HL-60/S4 treated with phorbol 12-myristate 13-acetate at 8.2 ng/mL for 4 days and 3 days (cell line): ENCODE measurements around the gene DCTD.
"Not testable (repeated sequence)": the region's sequence is repeated elsewhere in the genome, so short reads cannot be mapped to it uniquely, and the experiment has no call there.

Source experiments
- in situ Hi-C: fragments of 300-500 bp; cut with MboI; formaldehyde crosslinking; loops from 2 replicates; pipeline ENCODE4 v1.15.0; 2022; ENCODE audit warnings: low sequenced_read_pairs

DCTD gene

DNA sequence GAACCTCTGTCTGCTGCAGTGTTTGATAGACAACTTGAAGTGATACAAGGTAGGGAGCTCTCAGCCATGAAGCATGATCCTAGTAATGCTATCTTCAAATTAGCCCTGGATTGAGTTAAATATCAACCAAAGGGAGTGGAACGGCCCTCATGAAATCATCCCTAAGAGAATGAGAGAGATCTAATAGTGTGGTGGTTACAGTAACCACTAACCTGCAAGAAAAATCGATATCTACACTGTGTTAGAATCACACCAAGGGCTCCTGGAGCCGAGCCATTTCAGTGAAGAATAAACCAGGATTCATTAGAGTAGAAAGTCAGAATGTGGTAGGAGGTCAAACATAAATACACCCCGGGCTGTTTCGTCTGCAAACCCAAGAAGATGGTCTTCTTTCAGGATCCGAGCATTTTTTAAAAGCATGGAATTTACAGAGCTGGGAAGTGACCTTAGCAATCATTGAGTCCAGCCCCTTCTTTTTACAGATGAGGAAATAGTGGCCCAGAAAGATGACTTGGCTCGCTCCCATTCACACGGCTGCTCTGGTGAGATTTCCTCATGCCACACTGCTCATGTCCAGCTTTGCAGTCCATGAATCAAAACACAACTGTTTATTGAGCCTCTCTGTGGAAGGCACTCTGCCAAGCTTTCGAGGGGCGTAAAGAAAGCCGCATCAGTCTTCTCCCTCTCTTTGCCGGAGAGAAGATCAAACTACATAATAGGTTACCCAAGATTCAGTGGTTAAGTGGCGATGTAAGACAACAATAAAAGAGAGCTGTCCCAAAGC, 5.5 kb upstream of the DCTD start:
- in situ Hi-C loops = no loop called here

DNA sequence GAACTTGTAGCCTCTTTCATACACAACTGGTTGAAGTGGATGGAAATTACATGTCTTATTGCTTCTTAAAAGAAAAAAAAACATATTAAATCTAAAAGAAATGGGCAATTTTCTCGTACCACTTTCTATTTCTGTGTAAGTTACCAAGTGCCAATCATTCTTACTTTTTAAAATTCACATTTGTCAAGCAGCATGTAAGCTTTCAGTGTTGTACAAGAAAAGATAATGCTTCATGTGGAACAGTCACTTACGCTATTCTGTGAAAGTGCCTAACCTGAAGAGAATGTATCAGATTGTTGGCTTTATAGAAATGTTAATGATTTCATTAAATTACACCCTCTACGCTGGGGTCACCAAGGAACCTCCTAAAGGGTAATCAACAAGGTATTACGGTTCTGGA, 4.4 kb upstream of the DCTD start:
- in situ Hi-C loops = no loop called here

DNA sequence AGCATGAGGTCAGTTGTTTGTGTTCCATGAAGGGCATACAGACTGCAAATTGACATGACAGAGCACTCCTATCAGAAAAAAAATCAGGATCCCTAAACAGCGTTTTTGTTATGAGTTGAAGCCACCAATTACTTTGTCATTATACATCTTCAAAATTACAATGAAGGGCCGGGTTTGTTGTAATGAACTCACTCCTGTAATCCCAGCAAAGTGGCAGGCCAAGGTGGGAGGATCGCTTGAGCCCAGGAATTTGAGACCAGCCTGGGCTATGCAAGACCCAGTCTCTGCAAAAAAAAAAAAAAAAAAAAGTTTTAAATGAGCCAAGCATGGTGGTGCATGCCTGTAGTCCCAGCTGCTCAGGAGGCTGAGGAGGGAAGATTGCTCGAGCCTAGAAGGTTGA, 3.5 kb upstream of the DCTD start:
- in situ Hi-C loops = no loop called here

DNA sequence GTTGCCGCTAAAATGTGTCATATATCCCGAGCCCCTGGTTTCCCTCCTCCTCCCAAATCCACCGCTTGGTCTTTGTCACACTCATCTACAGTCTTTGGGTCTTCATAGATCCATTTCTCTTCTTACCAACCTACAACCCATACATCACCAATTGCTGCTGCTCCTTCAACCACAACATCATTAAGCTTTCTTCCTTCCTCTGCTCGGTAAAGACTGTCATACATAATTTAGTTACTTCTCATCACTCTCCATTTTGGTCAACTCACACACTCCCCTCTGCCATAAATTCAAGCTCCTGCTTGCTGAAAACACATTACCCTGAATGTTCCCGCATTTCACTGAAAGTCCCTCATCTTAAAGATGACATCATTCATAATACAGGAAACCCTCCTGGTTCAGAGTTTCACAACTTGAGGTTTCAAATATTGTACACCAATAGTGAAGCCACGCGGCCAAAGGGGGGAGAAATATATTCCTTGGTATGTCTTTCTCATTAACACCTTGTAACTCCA, 1.7 kb upstream of the DCTD start:
- in situ Hi-C loops = no loop called here

DNA sequence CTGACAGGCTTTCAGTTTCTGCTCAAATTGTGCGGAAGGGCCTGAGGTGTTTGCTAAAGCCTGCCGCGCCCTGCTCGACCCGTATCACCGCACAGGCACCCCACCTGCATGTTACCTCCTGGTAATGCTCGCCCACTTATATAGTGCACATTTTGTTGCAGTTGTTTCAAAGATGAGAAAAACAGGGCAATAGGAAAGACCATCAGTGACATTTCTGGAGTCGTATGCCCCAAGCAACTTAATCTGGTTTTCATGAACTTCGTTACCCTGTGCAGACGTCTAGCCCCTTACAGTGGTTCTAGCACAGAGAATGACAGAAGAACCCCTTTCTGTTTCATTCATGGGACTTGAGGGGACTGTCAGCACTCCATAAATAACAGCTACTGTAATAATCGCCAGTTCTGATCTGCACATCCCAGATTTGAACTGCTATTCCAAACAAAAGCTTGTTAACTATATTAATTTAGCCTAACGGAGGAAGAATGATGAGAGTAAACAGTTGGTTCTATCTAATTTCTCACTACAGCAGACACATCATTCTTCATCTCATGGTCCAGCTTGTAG, 940 bp upstream of the DCTD start:
- in situ Hi-C loops = no loop called here

DNA sequence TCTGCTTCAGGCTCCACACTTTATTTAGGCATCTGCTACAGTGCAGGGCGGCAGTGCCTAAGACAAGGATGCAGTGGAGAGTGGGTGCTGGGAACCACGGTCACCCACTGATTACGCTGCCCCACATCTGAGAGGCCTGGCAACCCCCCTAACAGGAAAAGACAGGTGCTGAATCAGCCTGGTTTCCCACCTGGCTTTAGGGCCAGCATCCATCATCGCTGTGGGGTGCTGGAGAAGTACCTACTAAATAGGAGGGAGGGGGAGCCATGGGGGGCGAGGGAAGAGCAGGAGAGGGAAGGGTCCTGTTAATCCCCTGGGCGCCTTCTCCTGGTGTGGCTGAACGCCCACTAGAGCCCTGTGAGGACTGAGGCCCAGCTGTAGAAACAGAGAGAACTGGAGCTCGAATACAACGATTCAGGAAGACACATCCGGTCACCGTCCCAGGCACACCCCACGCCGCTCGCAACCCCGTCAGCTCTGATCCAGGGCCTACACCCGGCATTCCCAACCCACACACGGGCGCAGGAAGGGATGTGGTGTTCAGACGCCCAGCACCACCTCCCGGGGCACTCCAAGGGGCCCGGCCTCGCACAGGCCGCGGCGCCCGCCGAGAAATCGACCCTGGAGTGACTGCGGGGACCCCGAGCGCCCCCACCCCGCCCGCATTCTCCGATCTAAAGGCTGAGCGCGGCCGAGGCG, 554 bp downstream of the DCTD start:
- in situ Hi-C loops = no loop called here

DNA sequence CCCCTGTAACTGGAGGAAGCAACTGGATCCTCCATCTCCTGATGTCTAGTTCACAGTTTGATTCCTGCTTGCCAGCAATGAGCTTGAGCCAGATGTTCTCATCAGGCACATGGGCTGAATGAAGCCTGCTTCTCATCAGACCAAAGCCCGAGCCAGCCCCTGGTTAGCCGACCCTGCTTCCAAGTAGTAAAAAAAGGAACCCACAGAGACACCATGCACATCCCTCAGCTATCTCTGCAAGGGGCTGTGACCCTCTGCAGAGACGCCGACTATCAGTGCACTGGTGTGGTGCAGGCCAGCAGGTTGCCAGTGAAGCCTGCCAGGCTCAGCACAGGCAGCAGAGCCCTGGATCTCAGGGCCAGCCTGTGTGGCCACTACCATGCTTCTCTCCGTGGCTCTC, 2.8 kb downstream of the DCTD start:
- in situ Hi-C loops = no loop called here

DNA sequence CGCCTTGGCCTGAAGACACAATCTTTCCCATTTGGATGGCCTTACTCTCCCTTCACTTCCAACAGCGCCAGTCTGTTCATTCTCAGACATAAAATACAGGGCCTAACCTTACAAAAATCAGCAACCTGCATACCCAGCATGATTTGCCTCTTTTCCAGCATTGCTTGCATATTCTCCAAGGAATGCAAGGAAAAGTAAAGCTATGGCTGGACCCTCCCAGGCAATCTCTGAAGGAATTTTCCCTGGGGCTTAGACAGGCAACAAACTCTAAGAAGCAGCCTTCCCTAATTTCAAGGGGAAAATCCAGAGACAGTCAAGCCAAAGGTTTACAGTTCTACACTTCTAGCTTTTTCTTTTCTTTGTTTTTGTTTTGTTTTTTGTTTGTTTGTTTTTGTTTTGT, 3.6 kb downstream of the DCTD start:
- in situ Hi-C loops = no loop called here

DNA sequence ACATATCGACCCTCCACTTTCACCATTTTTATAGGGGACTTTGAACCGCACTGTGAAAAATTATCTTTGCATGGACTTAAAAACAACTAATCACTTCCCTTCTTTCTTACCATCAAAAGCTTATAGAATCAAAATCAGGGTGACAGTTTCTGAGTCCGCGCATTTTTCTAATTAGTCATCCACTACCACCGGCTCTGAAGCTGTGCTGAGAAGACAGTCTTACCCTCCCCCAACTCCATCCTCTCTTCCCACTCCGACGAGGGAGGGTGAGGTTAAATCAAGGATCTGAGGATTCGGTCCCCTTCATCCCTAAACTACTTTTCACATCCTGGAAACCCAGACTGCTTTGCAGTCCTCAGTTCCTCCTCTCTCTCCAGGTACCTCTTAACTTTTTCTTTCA, 4.2 kb downstream of the DCTD start:
- in situ Hi-C loops = no loop called here

DNA sequence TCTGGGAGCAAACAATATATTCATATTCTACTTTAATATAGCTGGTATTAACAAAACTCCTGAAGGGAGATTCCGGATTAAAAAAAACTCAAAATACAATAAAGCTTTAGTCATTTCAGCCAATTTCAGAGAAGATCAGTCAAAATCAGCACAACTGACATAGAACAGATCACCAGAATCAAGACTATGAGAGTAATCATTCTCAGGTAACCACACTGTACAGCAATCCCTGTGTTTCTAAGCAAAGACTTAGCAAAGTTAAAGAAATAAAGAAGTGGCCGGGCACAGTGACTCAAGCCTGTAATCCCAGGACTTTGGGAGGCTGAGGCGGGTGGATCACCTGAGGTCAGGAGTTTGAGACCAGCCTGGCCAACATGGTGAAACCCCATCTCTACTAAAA, 9.1 kb downstream of the DCTD start:
- in situ Hi-C loops = no loop called here

DNA sequence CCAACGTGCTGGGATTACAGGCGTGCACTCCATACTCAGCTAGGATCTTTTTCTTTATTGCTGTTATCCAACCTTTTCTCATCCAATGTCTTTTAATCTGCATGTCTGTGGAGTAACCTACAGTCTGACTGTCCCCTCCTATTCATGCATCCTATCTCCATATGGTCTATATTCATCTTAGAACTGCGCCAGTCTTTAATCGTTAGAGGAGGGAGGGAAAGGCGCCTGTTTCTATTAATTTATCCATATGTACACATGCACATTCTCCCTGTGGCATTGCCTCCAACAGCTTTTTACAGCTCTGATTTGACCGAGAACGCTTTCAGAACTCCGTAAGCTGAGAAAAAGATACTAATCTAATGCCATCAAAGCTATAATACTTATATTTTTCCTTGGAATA, 9.8 kb downstream of the DCTD start:
- in situ Hi-C loops = no loop called here

DNA sequence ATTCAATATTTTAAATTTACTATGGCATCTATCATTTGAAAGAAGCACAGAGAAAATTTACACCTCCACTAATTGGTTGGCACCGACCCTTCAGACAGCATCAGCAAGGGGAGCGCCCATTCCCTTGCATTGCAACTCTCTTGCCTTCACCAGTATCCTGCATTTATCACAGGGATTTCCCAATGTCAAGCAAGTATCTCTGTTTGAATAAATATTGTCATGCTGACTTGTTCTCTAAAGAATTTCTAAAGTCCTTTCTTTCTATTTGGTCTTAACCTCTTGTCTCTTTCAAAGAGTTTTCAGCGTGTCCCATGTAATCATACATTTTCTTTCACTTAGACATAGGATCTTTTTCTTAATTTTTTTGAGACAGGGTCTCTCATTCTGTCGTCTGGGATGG, 10.4 kb downstream of the DCTD start:
- in situ Hi-C loops = no loop called here

DNA sequence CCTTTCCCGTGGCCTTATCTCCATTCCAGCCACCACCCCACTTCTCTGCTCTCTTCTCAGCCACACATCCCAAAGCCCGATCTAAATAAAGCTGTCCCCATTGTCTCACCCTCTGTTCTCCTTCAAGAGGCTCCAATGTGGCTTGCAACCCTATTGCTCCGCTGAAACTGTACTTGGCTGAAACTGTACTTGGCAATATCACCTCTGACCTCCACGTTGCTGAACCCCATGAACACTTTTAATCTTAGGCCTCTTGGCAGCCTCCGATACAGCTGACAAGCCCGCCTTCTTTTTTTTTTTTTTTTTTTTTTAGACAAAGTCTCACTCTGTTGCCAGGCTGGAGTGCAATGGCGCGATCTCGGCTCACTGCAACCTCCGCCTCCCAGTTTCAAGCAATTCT, 12.1 kb downstream of the DCTD start:
- in situ Hi-C loops = no loop called here

DNA sequence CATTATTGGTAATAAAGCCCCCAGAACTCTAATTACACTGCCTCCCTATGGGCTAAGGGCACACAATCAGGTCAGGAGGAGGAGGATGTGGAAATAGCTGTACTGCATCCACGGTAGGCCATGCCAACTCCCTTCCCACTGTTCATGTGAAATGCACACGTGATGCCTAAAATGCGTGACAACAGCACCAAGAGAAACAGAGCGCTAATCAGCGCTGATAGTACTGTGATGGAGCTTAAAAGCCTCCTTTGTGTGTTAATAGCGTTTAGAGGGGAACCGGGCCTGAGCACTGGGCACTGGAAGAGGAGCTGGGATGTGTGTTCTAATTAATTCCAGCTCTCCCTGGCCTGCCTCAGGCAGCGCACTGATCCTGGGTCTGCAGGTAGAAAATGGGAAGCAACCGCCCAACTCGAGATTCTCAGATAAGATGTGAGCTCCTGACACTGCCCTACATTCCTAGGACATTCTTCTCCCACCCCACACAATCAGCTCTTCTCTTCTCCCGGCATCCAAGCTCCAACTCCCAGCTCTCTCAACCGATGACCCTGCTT, 12.9 kb downstream of the DCTD start:
- in situ Hi-C loops = no loop called here

DNA sequence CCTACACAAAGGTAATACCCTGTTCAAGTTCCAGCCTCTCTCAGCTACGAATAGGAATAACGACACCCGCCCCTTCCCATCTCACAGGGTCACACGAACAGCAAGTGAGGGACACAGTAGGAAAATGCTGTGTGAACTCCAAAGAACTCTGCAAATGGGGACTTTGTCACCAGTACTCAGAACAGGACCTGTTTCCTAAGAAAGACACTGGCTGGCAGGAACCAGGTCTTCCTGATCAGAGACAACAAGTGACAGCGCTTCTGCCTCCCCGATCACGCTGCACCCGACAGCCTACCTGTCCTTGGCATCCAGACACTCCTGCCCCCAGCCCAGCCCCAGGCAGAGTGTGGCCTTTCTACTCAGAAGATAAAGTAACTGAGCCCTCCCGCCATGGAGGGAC, 14.2 kb downstream of the DCTD start:
- in situ Hi-C loops = no loop called here

DNA sequence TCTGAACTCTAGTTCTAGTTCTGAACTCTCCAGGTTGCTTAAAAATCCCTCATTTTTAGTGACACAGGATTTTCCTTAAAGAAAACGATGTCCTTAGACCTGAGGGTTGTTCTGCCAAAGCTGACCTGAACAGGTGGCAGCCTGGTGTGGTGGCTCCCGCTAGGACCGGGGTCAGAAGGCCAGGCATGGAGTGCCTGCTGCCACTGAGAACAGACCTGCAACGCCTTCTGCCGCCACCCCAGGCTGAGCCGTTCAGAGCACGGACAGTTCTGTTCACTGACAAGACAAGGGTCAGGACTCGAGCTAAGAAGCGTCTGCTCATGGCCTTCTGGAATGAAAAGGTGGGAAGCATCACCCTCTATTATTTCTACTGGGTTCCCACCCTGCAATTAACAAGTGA, 15.8 kb downstream of the DCTD start:
- in situ Hi-C loops = no loop called here

DNA sequence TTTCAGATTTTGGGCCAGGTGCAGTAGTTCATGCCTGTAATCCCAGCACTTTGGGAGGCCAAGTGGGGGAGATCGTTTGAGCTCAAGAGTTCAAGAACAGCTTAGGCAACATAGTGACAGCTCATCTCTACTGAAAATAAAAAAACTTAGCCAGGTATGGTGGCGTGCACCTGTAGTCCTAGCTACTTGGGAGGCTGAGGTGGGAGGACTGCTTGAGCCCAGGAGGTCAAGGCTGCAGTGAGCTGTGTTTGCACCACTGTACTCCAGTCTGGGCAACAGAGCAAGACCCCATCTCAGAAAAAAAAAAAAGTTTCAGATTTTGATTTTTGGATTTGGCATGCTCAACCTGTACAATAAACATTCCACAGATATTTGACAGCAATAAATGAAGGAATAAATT, 17.2 kb downstream of the DCTD start:
- in situ Hi-C loops = not testable (repeated sequence)

DNA sequence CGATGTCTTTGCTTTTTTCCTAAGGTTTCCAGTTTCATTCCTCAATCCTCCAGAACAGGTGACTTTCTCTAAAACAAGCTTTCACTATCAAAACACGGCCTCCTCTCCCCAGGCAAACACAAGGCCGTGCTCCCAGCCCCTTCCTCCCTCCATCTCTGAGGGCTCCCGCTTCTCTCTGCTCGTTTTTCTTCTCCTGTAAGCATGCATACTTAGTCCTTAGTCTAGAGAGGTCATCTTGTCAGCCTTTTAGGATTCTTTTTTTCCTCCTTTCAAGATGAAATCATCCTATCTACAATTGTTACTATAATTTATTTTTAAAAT, 18.7 kb downstream of the DCTD start:
- in situ Hi-C loops = no loop called here

DNA sequence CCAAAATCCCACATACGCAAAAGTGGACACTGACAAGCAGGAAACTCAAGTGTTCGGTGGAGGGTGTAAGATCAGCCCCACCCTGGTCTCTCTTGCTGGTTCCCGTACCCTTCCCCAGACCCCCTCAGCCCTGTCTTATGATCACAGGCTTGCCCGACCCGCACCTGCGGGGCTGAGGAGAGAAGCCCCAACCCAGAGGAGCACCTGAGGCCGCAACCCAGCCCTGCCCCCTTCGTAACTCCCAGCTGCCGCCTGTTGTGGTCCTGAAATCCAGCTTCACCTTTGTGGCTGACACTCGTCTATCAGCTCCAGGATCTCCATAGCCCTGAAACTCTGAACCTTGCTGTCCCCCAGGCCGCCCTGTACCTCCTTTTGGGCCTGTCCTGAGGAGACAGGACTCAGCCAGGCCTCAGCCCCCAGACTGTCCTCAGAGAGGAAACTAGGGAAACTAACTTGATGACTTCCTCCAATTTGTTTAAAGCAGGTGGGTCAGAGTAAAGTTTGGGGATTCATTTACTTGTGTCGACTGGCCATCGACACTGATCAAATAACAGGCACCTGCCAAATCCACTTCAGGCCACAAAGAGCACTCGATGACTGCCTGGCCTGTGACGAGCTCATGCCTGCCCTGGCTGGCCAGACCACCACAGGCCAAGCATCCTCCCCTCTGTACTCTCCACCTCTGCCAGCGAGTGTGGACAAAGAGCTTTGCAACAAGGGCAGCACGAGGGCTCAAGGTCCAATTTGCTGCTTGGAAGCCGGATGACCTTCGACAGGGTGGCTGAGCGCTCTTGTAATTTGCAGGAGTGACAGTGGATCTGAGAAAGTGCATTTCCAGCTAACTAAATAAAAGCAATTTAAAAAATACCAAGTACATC, 19.3 kb downstream of the DCTD start:
- in situ Hi-C loops = no loop called here

DNA sequence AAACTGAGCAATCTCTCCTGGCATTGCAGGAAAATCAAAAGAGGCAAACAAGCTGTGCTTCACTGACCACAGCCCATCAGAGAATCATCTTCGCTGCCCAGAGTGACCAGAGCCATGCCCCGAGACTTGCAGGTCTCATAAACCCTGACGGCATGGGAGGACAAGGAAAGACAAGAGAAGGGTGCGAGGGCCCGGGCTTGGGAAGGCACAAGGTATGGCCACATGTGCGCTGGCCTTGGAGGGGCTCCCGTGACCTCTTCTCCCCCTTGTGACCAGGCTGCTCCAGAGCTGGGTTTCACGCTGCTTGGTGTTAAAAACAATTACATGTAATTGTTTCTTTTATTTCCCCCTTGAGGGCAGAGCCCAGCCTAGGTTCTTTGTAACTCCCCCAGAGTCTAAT, 20.8 kb downstream of the DCTD start:
- in situ Hi-C loops = no loop called here

DNA sequence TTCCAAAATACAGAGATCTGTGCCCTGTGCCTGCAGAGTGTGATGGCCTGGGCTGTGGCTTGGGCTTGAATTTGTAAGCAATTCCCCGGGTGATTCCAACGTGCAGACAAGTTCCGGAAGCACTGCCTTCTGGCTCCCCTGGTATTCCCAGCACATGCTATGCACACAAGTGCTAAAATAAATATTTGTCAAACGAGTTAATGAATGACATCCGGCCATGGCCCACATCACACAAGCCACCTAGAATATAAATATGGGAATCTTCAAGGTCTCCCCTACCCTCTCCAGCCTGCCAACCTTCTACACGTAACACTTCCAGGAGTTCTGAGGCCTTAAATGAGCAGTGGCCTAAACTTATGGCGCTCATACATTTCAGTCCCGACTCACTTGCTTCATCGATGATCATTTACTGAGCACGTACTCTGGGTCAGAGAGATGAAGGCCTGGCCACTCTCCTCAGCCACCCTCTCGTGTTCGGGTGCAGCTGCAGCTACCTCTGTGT, 21.3 kb downstream of the DCTD start:
- in situ Hi-C loops = no loop called here
